K562 (cell line): Measurements from ENCODE around the gene SPOCD1. TPM values are rescaled to one million over a fixed set of nuclear protein-coding genes. Genes with fewer than 3 reads are reported as not detected.
A peak's percentile ranks its signal among the peaks of the same experiment; 100 is the strongest.

Experiments
- ATAC-seq: fragments of 200-7000 bp; cut with Tn5 transposase; 3 replicates; pipeline ENCODE4 v1.9.1; 2020; ENCODE audit warnings: moderate library complexity
- BruUV-seq: library from RNA; stranded (reverse); fragments of 400-500 nt; replicated peaks from 2 replicates; lab custom pipeline; 2021; lab: Mats Ljungman, UMichigan
- CTCF ChIA-PET: fragments of 300-600 bp; formaldehyde crosslinking; extraction: SDS; loops from one replicate; lab custom pipeline; 2021; ENCODE audit warnings: low intra/inter-chr PET ratio; lab: Yijun Ruan, JAX
- POLR2A ChIA-PET: fragments of 300-600, 350-650 bp; sonication (Branson Sonifier 250); formaldehyde crosslinking; extraction: SDS; loops from one replicate; lab custom pipeline; 2021; ENCODE audit warnings: antibody characterized with exemption, inconsistent platforms; lab: Yijun Ruan, JAX
- DNase-seq, 4 experiments: peaks; one replicate each; pipeline versions ENCODE4 v3.0.0 to v3.0.0-alpha.2; 2011 to 2018; ENCODE audit warnings: low spot score in 3 of 4, mixed read lengths in 3 of 4; ENCODE audit errors: extremely low read depth in 1 of 4
- FAIRE-seq: peaks from 2 replicates; lab custom pipeline; 2011; peaks lifted over from hg19 to GRCh38; lab: Jason Lieb, UNC
- H2AFZ ChIP-seq: 2 replicates; pipeline ENCODE4 v1.6.0; 2011; ENCODE audit warnings: low read depth, low read length, control low read depth, inconsistent platforms
- H3K27ac ChIP-seq: fragments of 200-600 bp; 3 replicates; pipeline ENCODE4 v1.8.0; 2011; ENCODE audit warnings: low read depth, mild to moderate bottlenecking, control low read depth, inconsistent platforms, low read length, moderate library complexity, mixed read lengths; ENCODE audit errors: extremely low read depth
- H3K27me3 ChIP-seq, 2 experiments: fragments of 300-600 bp in 1 of 2; 2 replicates in 1 of 2; 3 replicates in 1 of 2; pipeline versions ENCODE4 v1.6.0 to v1.8.0; 2011; ENCODE audit warnings: inconsistent platforms in 2 of 2, low read length in 2 of 2, mild to moderate bottlenecking in 1 of 2, mixed read lengths in 1 of 2, moderate library complexity in 1 of 2; ENCODE audit not compliant: control insufficient read depth in 2 of 2, insufficient read depth in 2 of 2
- H3K36me3 ChIP-seq: fragments of 300-600 bp; 3 replicates; pipeline ENCODE4 v1.8.0; 2011; ENCODE audit warnings: mild to moderate bottlenecking, low read length, inconsistent platforms; ENCODE audit not compliant: control insufficient read depth, insufficient read depth
- H3K4me1 ChIP-seq, 2 experiments: fragments of 200-600 bp in 1 of 2; replicated peaks in 1 of 2; 2 replicates in 1 of 2; 3 replicates in 1 of 2; pipeline versions ENCODE4 v1.5.1 to v1.8.0; 2011; ENCODE audit warnings: inconsistent platforms in 2 of 2, low read length in 2 of 2, mild to moderate bottlenecking in 1 of 2, mixed read lengths in 1 of 2, moderate library complexity in 1 of 2; ENCODE audit not compliant: control insufficient read depth in 2 of 2, insufficient read depth in 2 of 2
- H3K4me2 ChIP-seq: 2 replicates; pipeline ENCODE4 v1.6.1; 2011; ENCODE audit warnings: low read length, control low read depth, inconsistent platforms, mixed read lengths; ENCODE audit not compliant: insufficient read depth
- H3K4me3 ChIP-seq: fragments of 200-600 bp; sonication (generic), shearing (Covaris generic); 2 replicates; pipeline ENCODE4 v1.5.1; 2016; ENCODE audit warnings: control low read depth, inconsistent platforms
- H3K79me2 ChIP-seq: fragments of 200-600 bp; 3 replicates; pipeline ENCODE4 v1.8.0; 2011; ENCODE audit warnings: low read length, inconsistent platforms; ENCODE audit not compliant: control insufficient read depth, insufficient read depth
- H3K9ac ChIP-seq, 2 experiments: 2 replicates each; pipeline versions ENCODE4 v1.6.0 to v1.6.1; 2011; ENCODE audit warnings: low read depth in 2 of 2, low read length in 2 of 2, control low read depth in 1 of 2, inconsistent platforms in 1 of 2, mild to moderate bottlenecking in 1 of 2, mixed read lengths in 1 of 2; ENCODE audit not compliant: insufficient read depth in 1 of 2
- H3K9me1 ChIP-seq: one replicate; pipeline ENCODE4 v1.6.0; 2011; ENCODE audit warnings: inconsistent platforms, mild to moderate bottlenecking, low read length, moderate library complexity; ENCODE audit not compliant: control insufficient read depth, insufficient read depth
- H3K9me3 ChIP-seq: replicated peaks from 2 replicates; pipeline ENCODE4 v1.5.1; 2011; ENCODE audit warnings: low read depth, low read length, inconsistent platforms; ENCODE audit not compliant: control insufficient read depth, insufficient read depth
- H4K20me1 ChIP-seq: replicated peaks from 2 replicates; pipeline ENCODE4 v1.6.1; 2011; ENCODE audit warnings: low read length, inconsistent platforms, mixed read lengths; ENCODE audit not compliant: control insufficient read depth, insufficient read depth
- BCOR ChIP-seq: fragments of 450-650 bp; IDR thresholded peaks from 2 replicates; pipeline ENCODE4 v1.6.1; 2016
- CBX3 ChIP-seq, 2 experiments: IDR thresholded peaks; 1 replicate in 1 of 2; 2 replicates in 1 of 2; pipeline ENCODE4 v1.6.1; 2012; ENCODE audit warnings: inconsistent platforms in 2 of 2, low read length in 2 of 2, borderline replicate concordance in 1 of 2, control low read depth in 1 of 2
- CLOCK ChIP-seq: fragments of 250-450 bp; sonication (Bioruptor Pico); IDR thresholded peaks from 2 replicates; pipeline ENCODE4 v1.4.0; 2020; ENCODE audit warnings: mild to moderate bottlenecking, moderate library complexity, borderline replicate concordance
- CTCF ChIP-seq, 3 experiments: IDR thresholded peaks in 2 of 3; conservative IDR thresholded peaks in 1 of 3; 2 replicates each; pipeline ENCODE4 v1.5.1; 2011 to 2012; ENCODE audit warnings: low read length in 3 of 3, mild to moderate bottlenecking in 3 of 3, control low read depth in 2 of 3, improper control_type of control experiment in 1 of 3, inconsistent platforms in 1 of 3, low read depth in 1 of 3, mixed read lengths in 1 of 3, moderate library complexity in 1 of 3; ENCODE audit not compliant: insufficient read depth in 2 of 3
- ERF ChIP-seq: fragments of 450-650 bp; formaldehyde crosslinking; IDR thresholded peaks from 2 replicates; pipeline ENCODE4 v1.4.0; 2020; ENCODE audit warnings: mild to moderate bottlenecking, mixed read lengths
- FOXK1 ChIP-seq: sonication (generic); formaldehyde crosslinking; IDR thresholded peaks from 2 replicates; pipeline ENCODE4 v1.8.0; 2022; ENCODE audit warnings: missing genetic modification reagents, mild to moderate bottlenecking, borderline replicate concordance
- HDAC2 ChIP-seq: fragments of 450-650 bp; IDR thresholded peaks from 2 replicates; pipeline ENCODE4 v1.6.1; 2016; ENCODE audit warnings: mild to moderate bottlenecking
- NFIC ChIP-seq: fragments of 450-650 bp; IDR thresholded peaks from 2 replicates; pipeline ENCODE4 v1.6.1; 2017; ENCODE audit warnings: mild to moderate bottlenecking, inconsistent platforms
- PTBP1 ChIP-seq: fragments of 200-400 bp; formaldehyde crosslinking; IDR thresholded peaks from 2 replicates; pipeline ENCODE4 v1.6.1; 2017; ENCODE audit warnings: low read depth, low read length
- RCOR1 ChIP-seq, 2 experiments: IDR thresholded peaks; 2 replicates each; pipeline ENCODE4 v1.6.1; 2012; ENCODE audit warnings: low read depth in 2 of 2, low read length in 2 of 2, borderline replicate concordance in 1 of 2, improper control_type of control experiment in 1 of 2
- RFX1 ChIP-seq: fragments of 450-650 bp; IDR thresholded peaks from 2 replicates; pipeline ENCODE4 v1.6.1; 2016; ENCODE audit warnings: mild to moderate bottlenecking, moderate library complexity
- ZFP36 ChIP-seq: fragments of 150-350 bp; IDR thresholded peaks from 2 replicates; pipeline ENCODE4 v1.6.1; 2018; ENCODE audit warnings: low read length, low read depth; ENCODE audit not compliant: partially characterized antibody
- WGBS: fragments of 100-300 bp; shearing (Covaris generic); methylation state at CpG from one replicate; pipeline ENCODE4 v1.1.6; 2016; ENCODE audit warnings: low coverage, mixed read lengths; ENCODE audit not compliant: insufficient coverage; ENCODE audit errors: missing lambda C conversion rate; 5-methylcytosine and 5-hydroxymethylcytosine counted together
- in situ Hi-C: fragments of 300-500 bp; cut with MboI; formaldehyde crosslinking; loops from 4 replicates; pipeline ENCODE4 v1.15.0; 2018; ENCODE audit warnings: inconsistent platforms, mixed read lengths
- intact Hi-C: fragments of 100-400 bp; cut with micrococcal nuclease; formaldehyde crosslinking; loops from 2 replicates; pipeline ENCODE4 v1.14.2; 2022
- polyA plus RNA-seq, 8 experiments: library from polyadenylated mRNA; depleted of rRNA in 4 of 8; stranded (reverse) in 5 of 8; unstranded in 3 of 8; fragments of >200 nt; fragmentation: Nextera tagmentation in 2 of 8; fragmentation: Illumina TruSeq in 1 of 8; extraction: Ambion mirVana in 2 of 8; extraction: Trizol in 1 of 8; gene quantifications; 2 replicates each; pipeline versions ENCODE4 v1.2.1 to v1.2.3, GENCODE V29; 2011 to 2014; ENCODE audit warnings: inconsistent platforms in 1 of 8, missing spikeins in 1 of 8
- total RNA-seq, 7 experiments: library from RNA; depleted of rRNA in 6 of 7; stranded (reverse); fragments of >200 nt in 6 of 7; fragmentation: Illumina TruSeq in 2 of 7; extraction: Trizol in 2 of 7; gene quantifications; 2 replicates each; pipeline versions ENCODE4 v1.2.1 to v1.2.3, GENCODE V29; 2011 to 2021; ENCODE audit warnings: low replicate concordance in 1 of 7
- TF ChIP-seq, protein P1 (sequence below): IDR thresholded peaks from 2 replicates; pipeline ENCODE4 v1.6.1; 2011; ENCODE audit warnings: borderline replicate concordance, low read depth, mild to moderate bottlenecking, moderate library complexity, low read length; ENCODE audit not compliant: insufficient read depth, poor library complexity, severe bottlenecking

The SPOCD1 gene
- total and polyA plus RNA-seq, 9 of the 15 experiments (the other 6 are each of a cell fraction or from before 2014, with no cell fraction given): 0.03 to 0.71 (median 0.26) TPM; not detected in 1

DNA sequence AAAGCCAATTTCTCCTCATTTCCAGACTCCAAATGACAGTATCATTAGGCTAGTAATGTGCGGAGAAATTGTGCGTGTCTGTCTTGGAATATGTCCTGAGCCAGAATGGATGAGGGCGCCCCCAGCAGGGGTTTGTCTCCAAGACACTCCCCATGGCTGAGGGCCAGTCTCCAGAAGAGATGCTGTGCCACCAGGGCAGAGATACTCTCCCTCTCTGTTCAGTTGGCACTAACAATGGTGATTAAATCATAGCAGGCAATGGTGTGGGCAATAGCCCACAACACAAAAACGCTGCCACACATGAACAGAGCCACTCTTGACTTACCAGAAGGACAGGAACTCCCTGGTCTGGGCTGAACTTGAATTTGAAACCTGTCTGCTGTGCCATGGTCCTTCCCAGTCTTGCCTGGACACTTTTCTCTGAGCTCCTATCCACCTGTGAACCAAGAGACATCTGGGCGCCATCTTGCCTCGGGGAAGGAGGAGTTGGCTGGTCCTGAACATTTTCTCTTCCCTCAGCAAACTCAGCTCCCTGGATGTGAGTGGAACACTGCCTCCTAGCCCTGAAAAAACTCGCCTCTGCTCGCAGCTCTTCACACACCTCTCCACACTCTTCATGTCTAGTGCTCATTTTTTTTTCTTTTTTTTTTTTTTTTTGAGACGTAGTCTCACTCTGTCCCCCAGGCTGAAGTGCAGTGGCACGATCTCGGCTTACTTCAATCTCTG lies 36.9 kb downstream of the SPOCD1 start:
- Histone ChIP-seq H2AFZ (peak overlapping the region; percentile 29; the same call in 1 of the 2 replicates), H3K79me2 (no peaks in the 10 kb centered on the region), H3K9me3 (no peaks in the 10 kb centered on the region), H3K9me1 (no peaks in the 10 kb centered on the region), H4K20me1 (no peaks in the 10 kb centered on the region; the same call in 1 of the 2 replicates), H3K4me1 (peaks cover 18 to 25% of the 10 kb centered on the region in 2 experiments), H3K9ac (no peak overlapping the region), H3K27me3 (peaks cover 2 to 18% of the 10 kb centered on the region in 2 experiments; a peak in 2 of 5 replicates), H3K27ac (no peak overlapping the region), H3K4me3 (no peak overlapping the region), H3K36me3 (no peaks in the 10 kb centered on the region), H3K4me2 (no peak overlapping the region)
- ChIA-PET POLR2A (interaction anchor here (0.6 to 3.5 kb wide), 3 partner anchors 9 to 29 kb away, joined by 3 to 9 read pairs (median 3); no protein-coding TSS in a partner anchor), CTCF (no interaction called here)
- 35% methylated on average over 10 of the region's 11 CpGs for WGBS
- no TSS peak for BruUV-seq
- in situ Hi-C loops (no loop called here), intact Hi-C loops (no loop called here)
- DNase-seq (peak in 2 of 4 experiments; percentile 54 to 63), FAIRE-seq (no peak), ATAC-seq (peak; percentile 43)
- TF ChIP-seq, protein P1, sequence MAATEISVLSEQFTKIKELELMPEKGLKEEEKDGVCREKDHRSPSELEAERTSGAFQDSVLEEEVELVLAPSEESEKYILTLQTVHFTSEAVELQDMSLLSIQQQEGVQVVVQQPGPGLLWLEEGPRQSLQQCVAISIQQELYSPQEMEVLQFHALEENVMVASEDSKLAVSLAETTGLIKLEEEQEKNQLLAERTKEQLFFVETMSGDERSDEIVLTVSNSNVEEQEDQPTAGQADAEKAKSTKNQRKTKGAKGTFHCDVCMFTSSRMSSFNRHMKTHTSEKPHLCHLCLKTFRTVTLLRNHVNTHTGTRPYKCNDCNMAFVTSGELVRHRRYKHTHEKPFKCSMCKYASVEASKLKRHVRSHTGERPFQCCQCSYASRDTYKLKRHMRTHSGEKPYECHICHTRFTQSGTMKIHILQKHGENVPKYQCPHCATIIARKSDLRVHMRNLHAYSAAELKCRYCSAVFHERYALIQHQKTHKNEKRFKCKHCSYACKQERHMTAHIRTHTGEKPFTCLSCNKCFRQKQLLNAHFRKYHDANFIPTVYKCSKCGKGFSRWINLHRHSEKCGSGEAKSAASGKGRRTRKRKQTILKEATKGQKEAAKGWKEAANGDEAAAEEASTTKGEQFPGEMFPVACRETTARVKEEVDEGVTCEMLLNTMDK: peak; percentile 24
- TF ChIP-seq FOXK1 (peak; percentile 45; the same call in 1 of the 2 replicates), RCOR1 (IDR thresholded peaks at IDR 0.05; ENCODE audit: borderline replicate concordance in 1 of 2, low read depth in 2 of 2, low read length in 2 of 2) (peak in 1 of 2 experiments; percentile 52; a peak in 1 of 4 replicates), BCOR (peak; percentile 92), ZFP36 (peak; percentile 88), CLOCK (CRISPR knock-in tag) (no peak), HDAC2 (peak; percentile 50; the same call in 1 of the 2 replicates), NFIC (peak; percentile 12; the same call in 1 of the 2 replicates), CTCF (IDR thresholded peaks at IDR 0.05 in 2 of 3, conservative IDR thresholded peaks at IDR 0.05 in 1 of 3; ENCODE audit: insufficient read depth in 2 of 3, low read depth in 1 of 3, low read length in 3 of 3) (peak in 2 of 3 experiments; percentile 39 to 40; a peak in 4 of 6 replicates), CBX3 (IDR thresholded peaks at IDR 0.05; ENCODE audit: borderline replicate concordance in 1 of 2, low read length in 2 of 2) (0 out of 3 replicates have a peak, but pooled peaks of 1 of the 2 experiments have one; percentile 39), ERF (CRISPR knock-in tag) (no peak), RFX1 (no peak), PTBP1 (0 out of 2 replicates have a peak, but pooled peaks have one; percentile 58)
